ENCODE results near the gene NRBF2. TPM values are rescaled to one million over a fixed set of nuclear protein-coding genes. Genes with fewer than 3 reads are reported as not detected.
"Not testable (repeated sequence)": the region's sequence is repeated elsewhere in the genome, so short reads cannot be mapped to it uniquely, and the experiment has no call there.

NRBF2 gene
- total RNA-seq, result 10 to 100 TPM in 5 of 6 donors, 1 to 10 TPM in 1; 8.8 to 23.5 (median 16.9) TPM

DNA sequence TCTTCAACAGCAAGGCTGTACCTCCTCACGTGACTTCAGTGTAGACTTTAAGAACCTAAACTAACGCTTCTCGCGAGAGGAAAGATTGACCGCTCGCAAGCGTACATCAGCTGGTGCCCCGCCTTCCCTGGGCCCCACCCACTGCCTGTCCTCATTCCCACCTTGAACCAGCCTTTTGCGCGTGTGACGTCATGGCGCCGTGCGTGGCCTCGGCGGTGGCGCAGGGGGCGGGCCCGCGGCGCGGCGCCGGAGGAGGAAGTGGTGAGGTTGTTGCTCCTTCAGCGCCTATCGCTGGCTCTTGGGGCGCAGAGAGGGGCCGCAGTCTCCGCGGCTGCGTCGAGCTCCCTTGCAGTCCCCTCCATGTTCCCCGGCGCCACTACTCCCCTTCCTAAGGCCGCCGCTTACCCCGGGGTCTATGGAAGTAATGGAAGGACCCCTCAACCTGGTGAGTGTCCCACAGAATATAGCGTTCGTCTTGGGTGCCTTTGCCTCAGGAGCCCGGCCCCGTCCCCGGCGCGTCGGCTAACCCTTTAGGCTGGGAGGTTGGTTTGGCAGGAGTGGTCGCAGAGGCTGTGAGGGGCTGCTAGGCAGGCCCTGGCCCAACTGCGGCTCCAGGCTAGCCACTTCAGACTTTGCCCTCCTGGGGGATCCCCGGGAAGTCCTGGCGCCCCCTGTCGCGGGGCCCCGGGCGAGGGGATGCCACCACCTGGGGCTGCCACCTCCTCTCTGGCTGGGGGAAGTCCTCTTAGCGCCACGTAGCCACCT, at the start of gene NRBF2:
Gene NRBF2, plus strand, starts transcription at position 273 of the 765 bp plus-strand sequence. Its CDS starts 143 bp downstream, at position 416.
- no peaks in the 10 kb centered on the region for H3K36me3 ChIP-seq
- peak; percentile 99 for DNase-seq
- 0 to 1% methylated on average over 5 to 41 of the region's 55 CpGs for WGBS, 2 donors
- H3K27me3 ChIP-seq, result no peaks in the 10 kb centered on the region
- peak; percentile 94 to 98 for TF ChIP-seq POLR2AphosphoS5 (IDR thresholded peaks at IDR 0.05)
- TF ChIP-seq EP300 (IDR thresholded peaks at IDR 0.05), result peak in 1 of 4 donors; percentile 78
- TF ChIP-seq, protein P1, sequence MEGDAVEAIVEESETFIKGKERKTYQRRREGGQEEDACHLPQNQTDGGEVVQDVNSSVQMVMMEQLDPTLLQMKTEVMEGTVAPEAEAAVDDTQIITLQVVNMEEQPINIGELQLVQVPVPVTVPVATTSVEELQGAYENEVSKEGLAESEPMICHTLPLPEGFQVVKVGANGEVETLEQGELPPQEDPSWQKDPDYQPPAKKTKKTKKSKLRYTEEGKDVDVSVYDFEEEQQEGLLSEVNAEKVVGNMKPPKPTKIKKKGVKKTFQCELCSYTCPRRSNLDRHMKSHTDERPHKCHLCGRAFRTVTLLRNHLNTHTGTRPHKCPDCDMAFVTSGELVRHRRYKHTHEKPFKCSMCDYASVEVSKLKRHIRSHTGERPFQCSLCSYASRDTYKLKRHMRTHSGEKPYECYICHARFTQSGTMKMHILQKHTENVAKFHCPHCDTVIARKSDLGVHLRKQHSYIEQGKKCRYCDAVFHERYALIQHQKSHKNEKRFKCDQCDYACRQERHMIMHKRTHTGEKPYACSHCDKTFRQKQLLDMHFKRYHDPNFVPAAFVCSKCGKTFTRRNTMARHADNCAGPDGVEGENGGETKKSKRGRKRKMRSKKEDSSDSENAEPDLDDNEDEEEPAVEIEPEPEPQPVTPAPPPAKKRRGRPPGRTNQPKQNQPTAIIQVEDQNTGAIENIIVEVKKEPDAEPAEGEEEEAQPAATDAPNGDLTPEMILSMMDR (IDR thresholded peaks at IDR 0.05), result peak in 3 of 6 experiments; percentile 14 to 36 (median 16)
- peak; percentile 91 to 99 (median 98) for TF ChIP-seq POLR2A (IDR thresholded peaks at IDR 0.05)
- H3K4me3 ChIP-seq, result peak within 1 kb of the TSS; percentile 66 to 84 (median 74)
- H3K9me3 ChIP-seq, result no peaks in the 10 kb centered on the region
- ATAC-seq (ENCODE audit: low FRiP score in 2 of 2), result peak; percentile 98 to 99
- H3K27ac ChIP-seq, result peak within 1 kb of the TSS; percentile 95 to 98 (median 96)
- H3K4me1 ChIP-seq, result peaks cover 30 to 43% (median 34%) of the 10 kb centered on the region in 4 donors

DNA sequence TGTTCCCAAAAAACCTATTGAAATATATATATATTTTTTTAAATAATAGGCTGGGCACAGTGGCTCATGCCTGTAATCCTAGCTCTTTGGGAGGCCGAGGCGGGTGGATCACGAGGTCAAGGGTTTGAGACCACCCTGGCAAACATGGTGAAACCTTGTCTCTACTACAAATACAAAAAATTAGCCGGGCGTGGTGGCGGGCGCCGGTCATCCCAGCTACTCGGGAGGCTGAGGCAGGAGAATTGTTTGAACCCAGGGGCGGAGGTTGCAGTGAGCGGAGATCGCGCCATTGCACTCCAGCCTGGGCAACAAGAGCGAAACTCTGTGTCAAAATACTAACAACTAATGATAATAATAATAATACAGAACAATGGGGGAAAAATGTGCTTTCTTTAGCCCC, 49.7 kb upstream of the NRBF2 start:
- ATAC-seq (ENCODE audit: low FRiP score in 2 of 2); H3K27me3 ChIP-seq; H3K4me1 ChIP-seq; H3K4me3 ChIP-seq; H3K27ac ChIP-seq; H3K9me3 ChIP-seq; H3K36me3 ChIP-seq: not testable (repeated sequence)
- peak in 1 of 2 donors; percentile 72 for DNase-seq
- 91 to 94% methylated on average over 14 of the region's 14 CpGs for WGBS, 2 donors

DNA sequence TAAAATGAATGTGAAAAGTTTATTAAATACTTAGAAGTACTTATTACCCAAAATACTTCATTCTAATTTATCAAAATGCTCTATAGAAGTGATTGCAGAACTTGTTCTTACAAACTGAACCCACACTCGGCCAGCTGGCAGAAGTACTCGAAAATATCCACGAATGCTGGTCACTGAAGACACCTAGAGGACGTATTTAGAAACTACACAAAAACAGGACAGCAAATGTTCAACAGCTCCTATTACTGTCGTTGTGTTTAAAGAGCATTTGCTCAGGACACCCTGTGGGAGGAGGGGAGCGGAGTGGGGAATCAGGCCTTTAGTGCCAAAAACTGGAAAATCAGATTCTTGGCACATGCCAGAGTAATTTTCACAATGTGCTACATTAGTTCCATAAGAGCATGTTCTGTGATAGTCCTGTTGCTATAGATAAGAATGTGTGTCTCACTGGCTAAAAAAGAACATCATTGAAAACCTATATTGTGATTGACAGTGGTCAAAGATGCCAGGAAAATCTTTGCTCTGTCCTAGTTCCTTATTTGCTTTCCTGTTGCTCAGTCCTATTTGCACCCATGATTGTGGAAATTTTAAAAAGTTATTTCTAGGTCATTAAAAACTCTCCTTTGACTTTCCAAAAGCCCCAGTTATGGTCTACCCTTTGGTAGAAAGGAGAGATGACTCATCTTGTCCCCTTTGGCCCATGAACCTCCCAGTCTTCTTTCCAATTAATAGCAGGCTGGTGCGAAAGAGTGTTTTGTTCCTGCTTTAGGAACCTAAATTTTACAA, 49.0 kb upstream of the NRBF2 start:
- no peak overlapping the region for H3K27ac ChIP-seq
- ATAC-seq (ENCODE audit: low FRiP score in 2 of 2) (peak; percentile 79 to 93), DNase-seq (peak in 1 of 2 donors; percentile 69)
- no peak overlapping the region for H3K4me3 ChIP-seq
- whole genome bisulfite sequencing, 2 donors, result 14 to 23% methylated on average over 7 of the region's 7 CpGs
- H3K36me3 ChIP-seq, result no peaks in the 10 kb centered on the region
- no peaks in the 10 kb centered on the region for H3K9me3 ChIP-seq
- no peaks in the 10 kb centered on the region for H3K27me3 ChIP-seq
- TF ChIP-seq, protein P1 (IDR thresholded peaks at IDR 0.05), result peak; percentile 50 to 77 (median 68)
- TF ChIP-seq EP300 (IDR thresholded peaks at IDR 0.05), result no peak
- H3K4me1 ChIP-seq, result peaks cover 0 to 6% (median 2%) of the 10 kb centered on the region in 4 donors

DNA sequence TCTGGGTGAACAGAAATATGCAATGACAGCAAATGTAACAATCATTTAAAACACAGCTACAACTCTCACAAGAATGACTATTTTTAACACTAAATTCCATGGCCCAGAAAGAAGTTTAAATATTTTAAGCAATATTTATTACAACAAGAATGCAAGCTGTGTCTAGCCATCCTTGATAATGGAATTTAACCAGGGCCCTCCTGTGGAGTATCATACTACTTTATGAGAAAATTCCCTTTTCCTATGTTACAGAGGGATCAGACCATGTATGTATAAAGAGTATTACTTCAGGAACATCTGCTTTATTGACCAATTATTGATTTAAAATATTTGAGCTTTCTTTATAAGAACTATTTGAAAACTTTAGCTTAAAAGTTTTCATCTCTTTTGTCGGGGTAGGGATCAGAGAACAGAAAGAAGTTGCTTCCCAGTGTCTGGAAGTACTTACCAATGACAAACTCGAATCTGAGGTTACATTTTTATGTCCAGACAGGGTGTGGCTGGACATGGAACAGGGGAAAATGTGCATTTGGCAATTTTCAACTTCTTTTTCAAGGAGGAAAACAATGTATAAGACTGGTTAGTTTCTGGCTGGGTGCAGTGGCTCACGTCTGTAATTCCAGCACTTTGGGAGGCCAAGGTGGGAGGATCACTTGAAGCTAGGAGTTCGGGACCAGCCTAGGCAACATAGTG, 48.3 kb upstream of the NRBF2 start:
- Histone ChIP-seq H3K36me3 (no peaks in the 10 kb centered on the region), H3K9me3 (no peaks in the 10 kb centered on the region), H3K4me1 (peaks cover 0 to 6% (median 2%) of the 10 kb centered on the region in 4 donors), H3K4me3 (no peak overlapping the region), H3K27me3 (no peaks in the 10 kb centered on the region), H3K27ac (no peak overlapping the region)
- TF ChIP-seq, protein P1 (IDR thresholded peaks at IDR 0.05), result no peak
- no peak for TF ChIP-seq POLR2A (IDR thresholded peaks at IDR 0.05)
- TF ChIP-seq POLR2AphosphoS5 (IDR thresholded peaks at IDR 0.05), result no peak
- TF ChIP-seq EP300 (IDR thresholded peaks at IDR 0.05), result no peak
- DNase-seq (no peak), ATAC-seq (ENCODE audit: low FRiP score in 2 of 2) (peak in 1 of 2 donors; percentile 79)
- 62 to 64% methylated on average over 4 of the region's 4 CpGs for WGBS, 2 donors

DNA sequence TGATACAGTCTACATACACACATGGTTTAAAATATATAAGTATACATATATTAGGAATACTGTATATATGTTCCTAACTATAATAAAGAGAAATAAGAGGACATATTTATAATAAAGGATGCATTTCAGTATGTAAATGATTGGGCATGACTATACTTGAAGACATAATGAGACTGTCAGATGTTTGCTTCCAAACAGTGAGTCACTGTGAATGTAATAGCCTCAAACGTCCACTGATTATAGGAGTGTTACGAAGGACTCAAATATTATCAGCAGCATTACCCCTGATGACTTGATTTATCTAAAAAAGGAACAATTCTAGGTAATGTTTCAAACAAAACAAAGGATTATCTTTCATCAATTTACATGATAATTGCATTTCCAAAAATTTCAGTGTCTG, 39.9 kb upstream of the NRBF2 start:
- 75 to 79% methylated on average over 2 of the region's 2 CpGs for WGBS, 2 donors
- ATAC-seq (ENCODE audit: low FRiP score in 2 of 2) (no peak), DNase-seq (no peak)
- H3K27me3 ChIP-seq, result no peaks in the 10 kb centered on the region
- no peaks in the 10 kb centered on the region for H3K9me3 ChIP-seq
- H3K36me3 ChIP-seq, result no peaks in the 10 kb centered on the region
- no peak overlapping the region for H3K4me3 ChIP-seq
- peaks cover 0 to 5% (median 0%) of the 10 kb centered on the region in 4 donors for H3K4me1 ChIP-seq
- no peak for TF ChIP-seq EP300 (IDR thresholded peaks at IDR 0.05)
- TF ChIP-seq POLR2A (IDR thresholded peaks at IDR 0.05), result no peak
- TF ChIP-seq, protein P1 (IDR thresholded peaks at IDR 0.05), result no peak
- TF ChIP-seq POLR2AphosphoS5 (IDR thresholded peaks at IDR 0.05), result no peak
- no peak overlapping the region for H3K27ac ChIP-seq

All from upper lobe of left lung (tissue), 6 donors.